Measurements from ENCODE around the gene MARF1.
"Not testable (repeated sequence)": the region's sequence is repeated elsewhere in the genome, so short reads cannot be mapped to it uniquely, and the experiment has no call there.

MARF1 gene

GRCh38 chr16:15643048-15643945 is at the start of gene MARF1:
Gene MARF1 (minus strand): TSS chr16:15643154. CDS start chr16:15639233, 3,921 bp downstream.
- peak; percentile 99 for DNase-seq (ENCODE audit: low read depth, low spot score)

- not testable (repeated sequence) for DNase-seq (ENCODE audit: low read depth, low spot score)
These were observed 49.6 kb upstream of the MARF1 start for GRCh38 chr16:15692508-15692907.

GRCh38 chr16:15691046-15691445 is 48.1 kb upstream of the MARF1 start:
- DNase-seq (ENCODE audit: low read depth, low spot score) = no peak

GRCh38 chr16:15690296-15690695 is 47.3 kb upstream of the MARF1 start:
- DNase-seq (ENCODE audit: low read depth, low spot score) = peak; percentile 32

- DNase-seq (ENCODE audit: low read depth, low spot score) = no peak
These were observed 46.3 kb upstream of the MARF1 start for GRCh38 chr16:15689290-15689689.

GRCh38 chr16:15686287-15686686 is 43.3 kb upstream of the MARF1 start:
- no peak for DNase-seq (ENCODE audit: low read depth, low spot score)

GRCh38 chr16:15682105-15682570 is 39.2 kb upstream of the MARF1 start:
- DNase-seq (ENCODE audit: low read depth, low spot score) = peak; percentile 85

GRCh38 chr16:15677447-15677846 is 34.5 kb upstream of the MARF1 start:
- no peak for DNase-seq (ENCODE audit: low read depth, low spot score)

GRCh38 chr16:15676506-15676905 is 33.6 kb upstream of the MARF1 start:
- DNase-seq (ENCODE audit: low read depth, low spot score) = no peak

GRCh38 chr16:15674571-15674970 is 31.6 kb upstream of the MARF1 start:
- DNase-seq (ENCODE audit: low read depth, low spot score) = no peak

GRCh38 chr16:15672514-15673167 is 29.7 kb upstream of the MARF1 start:
- peak; percentile 92 for DNase-seq (ENCODE audit: low read depth, low spot score)

- DNase-seq (ENCODE audit: low read depth, low spot score) = not testable (repeated sequence)
These were observed 29.2 kb upstream of the MARF1 start for GRCh38 chr16:15672127-15672513.

GRCh38 chr16:15671530-15672117 is 28.7 kb upstream of the MARF1 start:
- no peak for DNase-seq (ENCODE audit: low read depth, low spot score)

GRCh38 chr16:15667091-15667742 is 24.3 kb upstream of the MARF1 start:
- no peak for DNase-seq (ENCODE audit: low read depth, low spot score)

GRCh38 chr16:15665107-15665506 is 22.2 kb upstream of the MARF1 start:
- no peak for DNase-seq (ENCODE audit: low read depth, low spot score)

- no peak for DNase-seq (ENCODE audit: low read depth, low spot score)
These were observed 17.2 kb upstream of the MARF1 start for GRCh38 chr16:15660203-15660601.

- no peak for DNase-seq (ENCODE audit: low read depth, low spot score)
These were observed 15.6 kb upstream of the MARF1 start for GRCh38 chr16:15658556-15658955.

GRCh38 chr16:15658149-15658548 is 15.2 kb upstream of the MARF1 start:
- DNase-seq (ENCODE audit: low read depth, low spot score) = no peak

- DNase-seq (ENCODE audit: low read depth, low spot score) = not testable (repeated sequence)
These were observed 12.6 kb upstream of the MARF1 start for GRCh38 chr16:15655561-15655960.

- no peak for DNase-seq (ENCODE audit: low read depth, low spot score)
These were observed 11.6 kb upstream of the MARF1 start for GRCh38 chr16:15654591-15654990.

GRCh38 chr16:15653227-15653626 is 10.3 kb upstream of the MARF1 start:
- DNase-seq (ENCODE audit: low read depth, low spot score) = peak; percentile 81

Measured in astrocyte of the hippocampus (primary cell).